ENCODE results near the gene POMGNT2. TPM values are rescaled to one million over a fixed set of nuclear protein-coding genes. Genes with fewer than 3 reads are reported as not detected.
"Not testable (repeated sequence)": the region's sequence is repeated elsewhere in the genome, so short reads cannot be mapped to it uniquely, and the experiment has no call there.

The POMGNT2 gene
- total RNA-seq, 1 donor from 2014 or later: 3.9 TPM

GRCh38 chr3:43063114-43063513, 42.8 kb downstream of the POMGNT2 start:
- Mint-ChIP-seq H3K4me1 (ENCODE audit: low read depth) (no peaks in the 10 kb centered on the region), H3K4me3 (ENCODE audit: low read depth) (no peak overlapping the region), H3K27me3 (ENCODE audit: low read depth) (peaks cover 6% of the 10 kb centered on the region), H3K36me3 (ENCODE audit: low read depth) (no peaks in the 10 kb centered on the region), H3K9me3 (no peaks in the 10 kb centered on the region), H3K27ac (no peak overlapping the region)
- intact Hi-C loops (cut with micrococcal nuclease): no loop called here
- DNase-seq (ENCODE audit: low spot score): no peak

DNA sequence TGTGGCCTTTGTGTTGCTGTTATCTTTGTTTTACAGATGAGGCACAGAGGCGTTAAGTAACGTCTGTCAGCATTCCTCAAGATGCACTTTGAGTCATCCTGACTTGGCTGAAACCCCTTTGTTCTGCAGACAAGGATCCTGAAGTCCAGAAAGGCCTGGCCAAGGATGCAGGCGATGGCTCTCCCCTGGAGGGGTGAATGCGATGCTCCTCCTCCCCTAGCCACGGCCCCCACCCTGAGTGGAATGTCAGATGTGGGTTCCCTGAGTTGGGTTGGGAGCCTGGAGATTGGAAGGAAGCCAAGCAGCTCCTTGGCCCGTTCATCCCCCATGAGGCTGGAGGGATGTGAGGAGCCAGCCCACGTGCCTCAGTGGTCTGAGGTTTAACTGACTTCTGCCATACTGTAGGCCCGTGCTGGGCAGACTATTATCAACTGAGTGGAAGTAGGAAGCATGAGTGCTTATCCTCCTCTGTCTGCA, 43.3 kb downstream of the POMGNT2 start:
- no peaks in the 10 kb centered on the region for H3K4me1 Mint-ChIP-seq (ENCODE audit: low read depth)
- no peak overlapping the region for H3K27ac Mint-ChIP-seq
- H3K36me3 Mint-ChIP-seq (ENCODE audit: low read depth): no peaks in the 10 kb centered on the region
- intact Hi-C loops (cut with micrococcal nuclease): no loop called here
- no peak overlapping the region for H3K4me3 Mint-ChIP-seq (ENCODE audit: low read depth)
- no peak for DNase-seq (ENCODE audit: low spot score)
- H3K27me3 Mint-ChIP-seq (ENCODE audit: low read depth): peaks cover 7% of the 10 kb centered on the region
- H3K9me3 Mint-ChIP-seq: no peaks in the 10 kb centered on the region

DNA sequence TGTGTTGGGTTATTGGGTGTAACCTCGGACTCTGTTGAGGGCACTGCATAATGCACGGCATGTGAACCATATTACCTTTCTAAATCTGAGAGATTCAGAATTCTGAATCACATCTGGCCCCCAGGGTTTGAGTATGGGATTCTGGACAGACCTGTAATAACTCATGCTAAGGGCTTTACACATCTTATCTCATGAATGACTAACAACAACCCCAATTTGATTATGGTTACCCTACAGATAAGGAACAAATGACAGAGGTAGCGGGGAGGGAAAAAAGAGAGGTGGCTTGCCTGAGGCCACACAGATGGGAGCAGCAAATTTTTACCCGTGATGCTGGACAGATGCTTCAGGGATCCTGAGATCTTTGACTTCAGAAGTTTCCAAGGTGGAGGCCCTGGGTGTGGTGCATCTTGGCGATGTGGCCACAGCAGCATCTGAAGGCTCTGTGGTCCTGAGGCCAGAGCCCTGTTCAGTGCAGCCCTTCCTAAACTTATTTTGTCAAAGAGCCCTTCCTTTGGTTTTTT, 43.8 kb downstream of the POMGNT2 start:
- H3K27ac Mint-ChIP-seq: no peak overlapping the region

DNA sequence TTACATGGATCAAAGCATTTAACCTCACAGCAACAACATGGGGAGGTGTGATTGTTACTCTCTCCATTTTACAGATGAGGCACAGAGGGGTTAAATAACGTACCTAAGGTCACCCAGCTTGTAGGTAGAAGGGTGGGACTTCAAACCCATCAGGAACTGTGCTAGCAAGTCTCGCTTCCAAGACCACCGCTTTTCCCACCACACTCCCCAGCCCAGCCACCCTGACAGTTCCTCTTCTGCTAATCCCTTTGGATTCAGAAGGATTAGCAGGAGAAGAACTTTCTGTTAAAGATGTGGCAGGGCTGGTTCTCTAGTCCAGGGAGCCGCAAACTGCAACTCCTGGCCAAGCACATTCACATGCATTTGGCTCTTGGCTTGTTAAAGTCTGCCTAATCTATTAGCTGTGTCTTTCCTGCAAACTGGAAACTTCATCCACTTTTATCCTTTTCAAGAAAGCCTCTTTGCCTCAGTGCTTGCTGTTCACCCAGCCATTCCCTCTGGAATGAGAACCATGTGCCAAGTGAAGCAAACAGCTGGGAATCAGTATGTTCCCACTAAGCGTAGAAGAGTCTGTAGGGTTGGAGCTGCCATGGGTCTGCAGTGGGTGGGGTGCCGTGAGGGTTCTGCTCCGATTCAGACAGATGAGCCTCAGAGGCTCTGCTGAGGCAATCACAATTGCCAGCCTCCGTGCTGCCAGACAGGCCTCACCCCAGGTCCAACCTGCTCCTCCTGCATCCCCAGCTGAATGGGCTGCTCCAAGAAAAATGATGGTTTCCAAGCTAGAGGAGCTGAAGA, 44.6 kb downstream of the POMGNT2 start:
- intact Hi-C loops (cut with micrococcal nuclease): no loop called here
- DNase-seq (ENCODE audit: low spot score): no peak

More for the DNA sequence above, 43.8 kb downstream of the POMGNT2 start:
- no peaks in the 10 kb centered on the region for H3K36me3 Mint-ChIP-seq (ENCODE audit: low read depth)
- no peaks in the 10 kb centered on the region for H3K4me1 Mint-ChIP-seq (ENCODE audit: low read depth)
- intact Hi-C loops (cut with micrococcal nuclease): no loop called here
- no peak for DNase-seq (ENCODE audit: low spot score)
- no peaks in the 10 kb centered on the region for H3K9me3 Mint-ChIP-seq
- H3K27me3 Mint-ChIP-seq (ENCODE audit: low read depth): peaks cover 7% of the 10 kb centered on the region
- no peak overlapping the region for H3K4me3 Mint-ChIP-seq (ENCODE audit: low read depth)

GRCh38 chr3:43059456-43059855, 46.4 kb downstream of the POMGNT2 start:
- DNase-seq (ENCODE audit: low spot score): no peak
- Mint-ChIP-seq H3K27ac (no peak overlapping the region), H3K27me3 (ENCODE audit: low read depth) (peaks cover 8% of the 10 kb centered on the region), H3K36me3 (ENCODE audit: low read depth) (no peaks in the 10 kb centered on the region), H3K4me3 (ENCODE audit: low read depth) (no peak overlapping the region), H3K4me1 (ENCODE audit: low read depth) (no peaks in the 10 kb centered on the region), H3K9me3 (no peaks in the 10 kb centered on the region)
- intact Hi-C loops (cut with micrococcal nuclease): no loop called here

More for the DNA sequence above, 44.6 kb downstream of the POMGNT2 start:
- no peaks in the 10 kb centered on the region for H3K4me1 Mint-ChIP-seq (ENCODE audit: low read depth)
- peaks cover 8% of the 10 kb centered on the region for H3K27me3 Mint-ChIP-seq (ENCODE audit: low read depth)
- no peak overlapping the region for H3K4me3 Mint-ChIP-seq (ENCODE audit: low read depth)
- H3K27ac Mint-ChIP-seq: no peak overlapping the region
- no peaks in the 10 kb centered on the region for H3K36me3 Mint-ChIP-seq (ENCODE audit: low read depth)
- H3K9me3 Mint-ChIP-seq: no peaks in the 10 kb centered on the region

DNA sequence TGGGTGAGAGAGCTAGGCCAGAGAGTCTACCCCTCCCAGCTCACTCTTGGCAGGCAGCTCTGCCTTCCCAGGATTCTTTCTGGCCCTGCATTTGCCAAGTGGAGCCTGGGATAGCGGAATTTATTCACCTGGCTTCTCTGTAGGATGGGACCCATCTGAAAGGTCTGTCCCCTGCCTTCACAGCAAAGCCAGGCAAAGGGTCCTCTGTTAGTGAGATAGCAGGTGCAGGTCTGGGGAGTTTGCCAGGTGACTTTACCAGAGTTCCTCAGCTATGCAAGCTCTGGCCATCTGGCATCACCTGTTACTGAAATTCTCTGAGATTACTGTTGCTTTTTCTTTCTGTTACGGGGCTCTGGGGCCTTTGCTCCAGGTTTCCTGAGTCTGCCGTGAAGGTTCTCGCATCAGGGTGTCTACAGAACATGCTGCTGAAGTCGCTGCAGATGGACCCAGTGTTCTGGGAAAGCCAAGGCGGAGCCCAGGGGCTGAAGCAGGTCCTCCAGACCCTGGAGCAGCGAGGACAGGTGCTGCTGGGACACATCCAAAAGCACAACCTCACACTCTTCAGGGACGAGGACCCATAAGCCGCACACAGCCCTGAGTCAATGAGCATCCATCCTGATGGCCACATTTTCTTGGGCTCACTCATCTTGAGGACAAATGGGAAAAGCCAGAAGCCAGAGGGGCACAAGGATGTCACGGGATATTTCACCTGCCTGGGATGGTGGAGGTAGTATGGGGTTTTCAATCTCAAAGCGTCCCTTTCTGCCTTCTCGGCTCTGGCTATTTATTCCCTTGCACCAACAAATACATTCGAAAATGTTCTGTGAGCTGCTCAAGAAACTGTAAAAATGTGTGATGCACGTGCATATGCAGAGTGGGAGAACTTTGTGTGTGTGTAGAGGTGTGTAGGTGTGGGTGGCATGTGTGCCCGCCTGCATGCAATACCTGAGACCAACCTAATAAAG, 49.8 kb downstream of the POMGNT2 start:
- intact Hi-C loops (cut with micrococcal nuclease): no loop called here
- no peaks in the 10 kb centered on the region for H3K4me1 Mint-ChIP-seq (ENCODE audit: low read depth)
- no peak for DNase-seq (ENCODE audit: low spot score)
- H3K27ac Mint-ChIP-seq: no peak overlapping the region
- no peak overlapping the region for H3K4me3 Mint-ChIP-seq (ENCODE audit: low read depth)
- H3K36me3 Mint-ChIP-seq (ENCODE audit: low read depth): no peaks in the 10 kb centered on the region
- H3K27me3 Mint-ChIP-seq (ENCODE audit: low read depth): peaks cover 8% of the 10 kb centered on the region
- peaks cover 1% of the 10 kb centered on the region for H3K9me3 Mint-ChIP-seq

DNA sequence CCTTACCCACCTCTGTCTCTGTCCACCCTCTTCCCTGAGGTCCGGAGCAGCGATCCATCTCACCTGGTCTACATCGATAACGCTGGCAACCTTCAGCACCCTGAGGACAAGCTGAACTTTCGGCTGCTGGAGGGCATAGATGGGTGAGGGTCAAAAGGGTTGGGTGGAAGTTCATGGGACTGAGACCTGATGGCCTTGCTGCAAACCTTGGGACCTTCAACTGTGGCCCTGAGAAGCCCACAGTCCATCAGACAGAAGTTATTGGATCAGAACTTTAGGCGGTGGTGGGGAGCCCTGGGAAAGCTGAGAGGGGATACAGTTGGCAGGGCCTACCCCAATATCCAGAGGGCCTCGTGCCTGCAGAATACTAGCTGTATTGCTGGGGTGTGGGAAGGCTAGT, 50.5 kb downstream of the POMGNT2 start:
- DNase-seq (ENCODE audit: low spot score): no peak
- Mint-ChIP-seq H3K27ac (no peak overlapping the region), H3K36me3 (ENCODE audit: low read depth) (no peaks in the 10 kb centered on the region), H3K4me3 (ENCODE audit: low read depth) (no peak overlapping the region), H3K9me3 (peaks cover 8% of the 10 kb centered on the region), H3K4me1 (ENCODE audit: low read depth) (no peaks in the 10 kb centered on the region), H3K27me3 (ENCODE audit: low read depth) (peaks cover 8% of the 10 kb centered on the region)
- intact Hi-C loops (cut with micrococcal nuclease): no loop called here

DNA sequence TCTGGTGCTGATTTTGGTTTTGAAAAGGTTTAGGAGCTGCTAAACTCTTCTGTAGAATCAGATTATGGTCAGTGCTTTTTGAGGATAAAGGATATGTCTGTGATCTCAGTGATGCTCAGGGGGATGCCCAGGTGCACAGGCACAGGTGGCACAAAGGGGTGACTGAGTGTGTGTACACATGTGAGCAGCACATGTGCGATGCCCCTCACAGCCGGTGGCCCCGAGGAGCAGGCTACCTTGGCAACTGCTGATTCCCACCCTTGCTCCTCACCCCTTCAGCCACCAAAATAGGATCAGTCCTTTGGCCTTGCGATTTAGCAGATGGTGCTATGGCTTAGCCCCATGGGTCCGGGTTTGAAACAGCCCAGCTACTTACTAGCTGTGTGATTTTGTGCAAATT, 51.1 kb downstream of the POMGNT2 start:
- peaks cover 14% of the 10 kb centered on the region for H3K9me3 Mint-ChIP-seq
- H3K27ac Mint-ChIP-seq: no peak overlapping the region
- no peak for DNase-seq (ENCODE audit: low spot score)
- H3K36me3 Mint-ChIP-seq (ENCODE audit: low read depth): no peaks in the 10 kb centered on the region
- peaks cover 6% of the 10 kb centered on the region for H3K27me3 Mint-ChIP-seq (ENCODE audit: low read depth)
- no peak overlapping the region for H3K4me3 Mint-ChIP-seq (ENCODE audit: low read depth)
- no peaks in the 10 kb centered on the region for H3K4me1 Mint-ChIP-seq (ENCODE audit: low read depth)
- intact Hi-C loops (cut with micrococcal nuclease): no loop called here

DNA sequence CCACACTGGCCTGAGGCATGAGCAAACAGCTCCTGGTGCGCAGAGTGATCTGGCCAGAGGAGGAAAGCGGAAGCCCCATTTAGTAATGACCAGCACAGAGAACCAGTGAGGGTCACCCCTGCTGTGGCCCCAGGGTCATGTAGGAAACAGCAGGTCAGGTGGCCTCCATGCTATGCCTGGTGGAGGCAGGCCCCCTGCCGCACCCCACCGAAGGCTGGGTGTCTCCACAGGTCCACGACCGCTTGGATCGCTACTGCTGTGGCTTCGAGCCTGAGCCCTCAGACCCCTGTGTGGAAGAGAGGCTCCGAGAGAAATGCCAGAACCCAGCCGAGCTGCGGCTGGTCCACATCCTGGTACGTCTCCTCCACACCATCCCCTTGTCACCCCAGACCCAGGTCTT, 52.6 kb downstream of the POMGNT2 start:
- Mint-ChIP-seq H3K36me3 (ENCODE audit: low read depth) (no peaks in the 10 kb centered on the region), H3K4me3 (ENCODE audit: low read depth) (no peak overlapping the region), H3K27me3 (ENCODE audit: low read depth) (peaks cover 5% of the 10 kb centered on the region), H3K4me1 (ENCODE audit: low read depth) (no peaks in the 10 kb centered on the region), H3K9me3 (peaks cover 23% of the 10 kb centered on the region), H3K27ac (no peak overlapping the region)
- intact Hi-C loops (cut with micrococcal nuclease): no loop called here
- DNase-seq (ENCODE audit: low spot score): no peak

GRCh38 chr3:43048470-43048869, 57.4 kb downstream of the POMGNT2 start:
- Mint-ChIP-seq H3K27me3 (ENCODE audit: low read depth) (no peaks in the 10 kb centered on the region), H3K4me3 (ENCODE audit: low read depth) (no peak overlapping the region), H3K36me3 (ENCODE audit: low read depth) (no peaks in the 10 kb centered on the region), H3K9me3 (peaks cover 48% of the 10 kb centered on the region), H3K27ac (no peak overlapping the region), H3K4me1 (ENCODE audit: low read depth) (no peaks in the 10 kb centered on the region)
- intact Hi-C loops (cut with micrococcal nuclease): no loop called here
- DNase-seq (ENCODE audit: low spot score): no peak

- intact Hi-C loops (cut with micrococcal nuclease): no loop called here
- Mint-ChIP-seq H3K27me3 (ENCODE audit: low read depth) (no peaks in the 10 kb centered on the region), H3K4me1 (ENCODE audit: low read depth) (no peaks in the 10 kb centered on the region), H3K36me3 (ENCODE audit: low read depth) (no peaks in the 10 kb centered on the region), H3K9me3 (peaks cover 48% of the 10 kb centered on the region), H3K4me3 (ENCODE audit: low read depth) (no peak overlapping the region), H3K27ac (no peak overlapping the region)
- DNase-seq (ENCODE audit: low spot score): no peak
Observed at GRCh38 chr3:43046583-43046982, 59.3 kb downstream of the POMGNT2 start.

DNA sequence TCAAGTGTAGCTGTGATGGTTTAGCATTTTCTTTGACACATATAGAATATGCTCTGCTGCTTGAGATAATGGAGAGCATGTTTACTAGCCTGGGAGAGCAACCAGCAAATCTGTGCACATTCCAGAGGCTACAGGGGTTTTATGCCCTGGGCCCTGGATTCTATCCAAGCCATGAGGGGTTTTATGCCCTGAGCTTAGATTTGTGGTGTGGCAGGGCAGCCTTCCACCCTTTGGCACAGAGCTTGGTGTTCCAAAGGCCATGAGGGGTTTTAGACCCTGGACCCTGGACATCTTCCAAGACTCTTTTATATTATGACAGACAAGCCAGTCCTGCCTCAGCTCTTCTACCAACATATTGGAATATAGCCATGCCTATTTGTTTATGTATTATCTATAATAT, 60.8 kb downstream of the POMGNT2 start:
- H3K27me3 Mint-ChIP-seq (ENCODE audit: low read depth); H3K27ac Mint-ChIP-seq; intact Hi-C loops (cut with micrococcal nuclease); H3K36me3 Mint-ChIP-seq (ENCODE audit: low read depth); DNase-seq (ENCODE audit: low spot score); H3K4me1 Mint-ChIP-seq (ENCODE audit: low read depth); H3K4me3 Mint-ChIP-seq (ENCODE audit: low read depth): not testable (repeated sequence)
- H3K9me3 Mint-ChIP-seq: peaks cover 36% of the 10 kb centered on the region

GRCh38 chr3:43043793-43044192, 62.1 kb downstream of the POMGNT2 start:
- Mint-ChIP-seq H3K4me3 (ENCODE audit: low read depth) (no peak overlapping the region), H3K27me3 (ENCODE audit: low read depth) (no peaks in the 10 kb centered on the region), H3K9me3 (peaks cover 27% of the 10 kb centered on the region), H3K27ac (no peak overlapping the region), H3K4me1 (ENCODE audit: low read depth) (no peaks in the 10 kb centered on the region), H3K36me3 (ENCODE audit: low read depth) (no peaks in the 10 kb centered on the region)
- DNase-seq (ENCODE audit: low spot score): no peak
- intact Hi-C loops (cut with micrococcal nuclease): no loop called here

Data from activated T-helper 2 cell treated with anti-CD3 and anti-CD28 coated beads, Interferon-gamma antibody, Interleukin-2, Interleukin-4, amounts not matched to agents 10 μg/mL and 5 μg/mL and 100 μg/mL, durations not matched to agents 14 hours and 24 hours and 36 hours (primary cell).